ENCODE measurements around the gene PLPP1.

PLPP1 gene

GRCh38 chr5:55391707-55392106, 143.1 kb downstream of the PLPP1 start:
- DNase-seq (ENCODE audit: low spot score), result no peak
- TF ChIP-seq CTCF (IDR thresholded peaks at IDR 0.05; ENCODE audit: extremely low read depth, missing control alignments), result no peak

GRCh38 chr5:55387865-55388264, 146.9 kb downstream of the PLPP1 start:
- no peak for DNase-seq (ENCODE audit: low spot score)

GRCh38 chr5:55386356-55386755, 148.4 kb downstream of the PLPP1 start:
- no peak for DNase-seq (ENCODE audit: low spot score)
- no peak for TF ChIP-seq CTCF (IDR thresholded peaks at IDR 0.05; ENCODE audit: extremely low read depth, missing control alignments)

More at GRCh38 chr5:55387865-55388264, 146.9 kb downstream of the PLPP1 start:
- TF ChIP-seq CTCF (IDR thresholded peaks at IDR 0.05; ENCODE audit: extremely low read depth, missing control alignments), result no peak

- no peak for DNase-seq (ENCODE audit: low spot score)
- no peak for TF ChIP-seq CTCF (IDR thresholded peaks at IDR 0.05; ENCODE audit: extremely low read depth, missing control alignments)
These were observed 148.9 kb downstream of the PLPP1 start for GRCh38 chr5:55385846-55386245.

GRCh38 chr5:55385227-55385626, 149.5 kb downstream of the PLPP1 start:
- no peak for TF ChIP-seq CTCF (IDR thresholded peaks at IDR 0.05; ENCODE audit: extremely low read depth, missing control alignments)
- no peak for DNase-seq (ENCODE audit: low spot score)

GRCh38 chr5:55384072-55384471, 150.7 kb downstream of the PLPP1 start:
- DNase-seq (ENCODE audit: low spot score), result no peak
- no peak for TF ChIP-seq CTCF (IDR thresholded peaks at IDR 0.05; ENCODE audit: extremely low read depth, missing control alignments)

- DNase-seq (ENCODE audit: low spot score), result no peak
These were observed 151.5 kb downstream of the PLPP1 start for GRCh38 chr5:55383254-55383653.

More at GRCh38 chr5:55383254-55383653, 151.5 kb downstream of the PLPP1 start:
- no peak for TF ChIP-seq CTCF (IDR thresholded peaks at IDR 0.05; ENCODE audit: extremely low read depth, missing control alignments)
